HG03469 (cell line): ENCODE data around the gene BICDL1.
"Not testable (repeated sequence)": the region's sequence is repeated elsewhere in the genome, so short reads cannot be mapped to it uniquely, and the experiment has no call there.

Source experiments
- ATAC-seq: cut with Tn5 transposase; IDR thresholded peaks from one replicate; pipeline ENCODE4 v1.9.1; 2021; ENCODE audit warnings: mild to moderate bottlenecking, moderate library complexity, moderate number of reproducible peaks; ENCODE audit not compliant: unreplicated experiment

Gene BICDL1, protein sequence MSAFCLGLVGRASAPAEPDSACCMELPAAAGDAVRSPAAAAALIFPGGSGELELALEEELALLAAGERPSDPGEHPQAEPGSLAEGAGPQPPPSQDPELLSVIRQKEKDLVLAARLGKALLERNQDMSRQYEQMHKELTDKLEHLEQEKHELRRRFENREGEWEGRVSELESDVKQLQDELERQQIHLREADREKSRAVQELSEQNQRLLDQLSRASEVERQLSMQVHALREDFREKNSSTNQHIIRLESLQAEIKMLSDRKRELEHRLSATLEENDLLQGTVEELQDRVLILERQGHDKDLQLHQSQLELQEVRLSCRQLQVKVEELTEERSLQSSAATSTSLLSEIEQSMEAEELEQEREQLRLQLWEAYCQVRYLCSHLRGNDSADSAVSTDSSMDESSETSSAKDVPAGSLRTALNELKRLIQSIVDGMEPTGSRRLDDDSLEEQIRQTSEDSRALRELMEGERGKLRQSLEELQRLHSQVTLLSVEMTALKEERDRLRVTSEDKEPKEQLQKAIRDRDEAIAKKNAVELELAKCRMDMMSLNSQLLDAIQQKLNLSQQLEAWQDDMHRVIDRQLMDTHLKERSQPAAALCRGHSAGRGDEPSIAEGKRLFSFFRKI

DNA sequence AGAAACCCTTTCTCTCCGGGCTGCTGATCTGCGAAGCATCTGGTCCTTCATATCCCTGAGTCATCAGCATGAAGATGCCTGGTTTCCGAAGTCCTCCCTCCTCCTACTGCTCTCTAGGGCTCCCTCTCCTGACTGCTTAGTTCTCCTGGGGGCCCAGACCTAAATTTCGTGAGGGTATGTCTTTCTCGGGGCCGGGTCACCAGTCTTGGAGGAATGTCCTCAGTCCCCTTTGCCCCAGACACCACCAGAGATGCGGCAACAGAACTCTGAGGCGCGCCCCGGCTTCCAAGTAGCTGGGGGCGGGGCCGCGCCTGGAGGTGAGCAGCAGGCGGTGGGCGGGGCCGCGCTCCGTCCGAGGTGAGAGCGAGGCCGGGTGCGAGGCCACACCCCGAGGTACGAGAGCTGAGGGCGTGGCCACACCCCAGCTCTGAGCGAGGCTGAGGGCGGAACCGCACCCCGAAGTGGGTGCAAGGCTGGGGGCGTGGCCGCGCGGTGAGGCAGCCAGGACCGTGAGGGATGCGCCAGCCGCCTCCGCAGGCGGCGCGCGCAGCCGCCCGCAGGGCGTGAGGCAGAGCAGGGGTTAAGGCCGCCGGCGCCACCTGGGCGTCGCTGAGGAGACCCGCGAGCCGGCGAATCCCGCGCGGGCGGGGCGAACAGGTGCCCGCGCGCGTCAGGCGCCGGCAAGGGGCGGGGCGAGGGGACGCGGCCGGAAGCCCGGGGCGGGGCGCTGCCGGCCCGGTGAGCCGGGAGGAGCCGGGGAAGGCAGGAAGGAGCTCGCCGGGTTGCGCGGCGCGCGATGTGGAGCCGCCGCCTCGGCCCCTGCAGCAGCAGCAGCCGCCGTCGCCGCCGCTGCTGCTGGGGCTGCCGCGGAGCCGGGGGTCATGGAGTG lies at the start of gene BICDL1:
Gene BICDL1, plus strand, starts transcription at position 765 of the 889 bp plus-strand sequence. CDS start 633 bp downstream, outside the sequence.
- peak; percentile 84 for ATAC-seq

DNA sequence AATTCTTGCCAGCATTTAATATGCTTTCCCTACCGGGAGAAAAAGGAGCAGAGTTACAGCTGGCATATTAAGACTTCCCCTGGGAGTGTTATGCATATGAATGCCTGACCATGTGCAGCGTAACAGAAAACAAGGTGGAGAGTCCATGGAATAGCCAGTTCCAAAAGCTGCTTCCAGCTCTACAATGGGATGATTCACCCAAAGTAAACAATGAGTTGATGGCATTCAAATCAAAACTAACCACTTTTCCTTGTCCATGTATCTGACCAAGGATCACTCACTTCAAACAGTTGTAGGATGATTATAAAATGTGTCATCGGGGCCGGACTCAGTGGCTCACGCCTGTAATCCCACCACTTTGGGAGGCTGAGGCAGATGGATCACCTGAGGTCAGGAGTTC lies 48.1 kb upstream of the BICDL1 start:
- ATAC-seq = no peak

DNA sequence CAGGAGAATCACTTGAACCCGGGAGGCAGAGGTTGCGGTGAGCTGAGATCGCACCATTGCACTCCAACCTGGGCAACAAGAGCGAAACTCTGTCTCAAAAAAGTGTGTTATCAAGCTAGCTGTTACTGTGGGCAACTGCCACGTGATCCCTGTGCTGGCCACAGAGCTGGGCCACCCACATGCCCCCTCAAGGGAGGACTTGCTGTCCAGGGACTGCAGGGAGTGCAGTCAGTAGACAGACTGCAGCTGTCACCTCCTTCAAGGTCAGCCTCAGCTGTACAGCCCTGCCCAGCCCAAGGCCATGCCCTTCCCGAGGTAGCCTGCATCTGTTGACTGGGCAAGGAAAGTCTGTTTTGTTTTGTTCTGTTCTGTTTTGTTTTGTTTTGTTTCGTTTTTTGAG lies 46.6 kb upstream of the BICDL1 start:
- no peak for ATAC-seq

DNA sequence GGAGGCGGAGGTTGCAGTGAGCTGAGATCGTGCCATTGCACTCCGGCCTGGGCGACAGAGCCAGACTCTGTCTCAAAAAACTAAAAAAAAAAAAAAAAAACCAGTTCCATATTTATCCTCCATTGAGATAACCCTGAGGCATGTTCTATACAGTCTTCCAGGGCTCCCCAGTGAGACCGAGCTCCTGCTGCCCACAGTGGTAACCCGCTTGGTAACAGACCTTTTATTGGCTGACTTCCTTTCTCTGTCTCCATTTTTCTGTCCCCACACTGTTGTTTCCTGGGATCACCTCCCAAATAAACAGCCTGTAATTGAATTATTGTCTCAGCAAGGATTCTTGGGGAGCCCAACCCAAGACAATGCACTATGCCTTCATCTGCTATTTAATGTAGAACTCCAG lies 42.8 kb upstream of the BICDL1 start:
- ATAC-seq = no peak

DNA sequence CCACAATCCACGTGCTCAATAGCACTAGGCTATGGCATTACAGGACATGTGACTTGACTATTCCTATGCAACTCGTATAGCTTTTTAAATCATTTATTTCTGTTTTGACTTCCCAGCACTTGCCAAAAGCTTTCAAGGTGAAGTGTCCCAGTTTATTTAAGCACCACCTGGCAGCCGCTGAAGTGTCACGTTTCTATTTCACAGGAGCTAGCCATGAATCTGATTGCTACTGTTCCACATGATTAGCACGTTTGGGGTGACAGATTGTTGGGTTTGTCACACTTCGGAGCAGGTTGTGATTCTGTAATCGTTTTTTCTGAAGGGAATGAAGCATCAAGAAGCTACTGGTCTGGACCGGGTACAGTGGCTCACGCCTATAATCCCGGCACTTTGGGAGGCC lies 39.9 kb upstream of the BICDL1 start:
- ATAC-seq = no peak

DNA sequence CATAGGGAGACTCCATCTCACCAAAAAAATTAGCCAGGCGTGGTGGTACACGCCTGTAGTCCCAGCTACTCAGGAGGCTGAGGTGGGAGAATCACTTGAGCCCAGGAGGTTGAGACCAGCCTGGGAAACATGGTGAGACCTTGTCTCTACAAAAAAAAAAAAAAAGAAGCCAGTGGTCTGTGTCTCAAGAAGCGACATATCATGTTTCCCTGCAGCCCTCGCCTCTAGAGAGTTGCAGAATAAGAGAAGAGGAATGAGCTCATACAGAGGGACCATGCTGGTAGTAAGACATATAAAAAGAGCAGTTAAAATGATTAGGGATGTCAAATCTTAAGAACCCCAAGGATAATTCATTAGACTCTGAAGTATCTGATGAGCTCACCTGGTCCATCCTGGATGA lies 39.4 kb upstream of the BICDL1 start:
- ATAC-seq = no peak

DNA sequence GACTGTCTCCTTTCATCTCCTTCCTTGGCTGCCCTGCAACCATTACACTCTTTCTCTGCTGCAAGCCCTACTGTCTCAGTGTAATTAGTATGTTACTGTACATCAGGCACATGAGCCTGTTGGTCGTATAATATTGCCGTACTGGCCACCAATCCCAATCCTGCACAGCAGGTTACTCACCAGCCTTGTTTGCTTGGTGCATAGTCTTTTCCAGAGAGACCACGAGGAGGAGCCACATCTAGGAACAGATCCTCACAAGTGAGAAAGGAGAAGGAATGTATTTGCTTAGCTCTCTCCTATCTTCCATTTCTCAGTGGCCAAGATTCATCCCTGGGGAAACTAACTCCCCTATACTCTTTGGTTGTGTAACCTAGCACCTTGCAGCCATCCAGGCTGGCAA lies 33.0 kb upstream of the BICDL1 start:
- no peak for ATAC-seq

DNA sequence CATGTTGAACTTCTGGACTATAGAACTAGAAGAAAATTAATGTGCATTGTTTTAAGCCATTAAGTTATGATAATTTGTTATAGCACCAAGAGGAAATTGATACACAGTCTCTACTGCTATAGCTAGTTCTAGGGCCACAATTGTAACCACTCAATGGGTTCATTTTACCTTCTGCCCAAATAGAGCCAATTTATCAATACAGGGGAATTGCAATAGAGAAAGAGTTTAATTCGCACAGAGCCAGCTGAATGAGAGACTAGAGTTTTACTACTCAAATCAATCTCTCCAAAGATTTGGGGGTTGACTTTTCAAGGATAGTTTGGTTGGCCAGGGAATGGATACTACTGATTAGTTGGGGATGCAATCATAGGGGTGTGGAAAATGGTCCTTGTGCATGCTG lies 31.9 kb upstream of the BICDL1 start:
- ATAC-seq = no peak

DNA sequence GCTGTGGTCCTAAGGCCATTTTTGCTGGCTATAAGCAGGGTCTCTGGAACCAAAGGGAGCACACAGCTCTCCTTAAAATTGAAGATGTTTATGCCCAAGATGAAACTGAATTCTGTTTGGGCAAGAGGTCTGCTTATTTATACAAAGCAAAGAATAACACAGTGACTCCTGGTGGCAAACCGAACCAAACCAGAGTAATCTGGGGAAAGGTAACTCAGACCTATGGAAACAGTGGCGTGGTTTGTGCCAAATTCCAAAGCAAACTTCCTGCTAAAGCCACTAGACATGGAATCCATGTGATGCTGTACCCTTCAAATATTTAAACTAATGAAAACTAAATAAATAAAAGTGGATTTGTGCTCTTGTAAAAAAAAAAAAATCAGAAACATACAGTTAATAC lies 29.6 kb upstream of the BICDL1 start:
- ATAC-seq = no peak

DNA sequence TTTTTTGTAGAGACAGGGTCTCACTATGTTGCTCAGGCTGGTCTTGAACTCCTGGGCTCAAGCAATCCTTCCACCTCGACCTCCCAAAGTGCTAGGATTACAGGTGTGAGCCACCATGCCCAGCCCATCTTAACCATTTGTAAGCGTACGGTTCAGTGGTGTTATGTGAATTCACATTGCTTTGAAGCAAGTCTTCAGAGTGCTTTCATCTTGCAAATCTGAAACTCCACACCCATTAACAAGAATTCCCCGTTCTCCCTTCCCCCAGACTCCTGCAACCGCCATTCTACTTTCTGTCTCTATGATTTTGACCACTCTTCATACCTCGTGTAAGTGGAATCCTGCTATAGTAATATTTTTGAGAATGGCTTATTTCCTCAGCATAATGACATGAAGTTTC lies 24.9 kb upstream of the BICDL1 start:
- ATAC-seq = no peak

DNA sequence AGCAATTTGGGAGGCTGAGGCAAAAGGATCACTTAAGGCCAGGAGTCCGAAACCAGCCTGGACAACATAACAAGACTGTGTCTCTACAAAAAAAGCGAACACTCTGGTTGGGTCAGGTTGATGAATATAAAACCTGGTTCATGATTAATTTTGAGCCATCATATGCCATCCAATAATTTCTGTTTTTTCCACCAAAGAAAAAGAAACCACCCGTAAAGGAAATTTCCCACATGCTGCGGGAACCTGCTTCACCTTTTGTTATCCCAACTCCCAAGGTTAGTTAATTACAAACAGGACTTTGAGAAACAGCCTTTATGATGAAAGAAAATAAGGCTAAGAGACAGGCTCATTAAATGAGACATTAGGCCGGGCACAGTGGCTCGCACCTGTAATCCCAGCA lies 24.1 kb upstream of the BICDL1 start:
- no peak for ATAC-seq

DNA sequence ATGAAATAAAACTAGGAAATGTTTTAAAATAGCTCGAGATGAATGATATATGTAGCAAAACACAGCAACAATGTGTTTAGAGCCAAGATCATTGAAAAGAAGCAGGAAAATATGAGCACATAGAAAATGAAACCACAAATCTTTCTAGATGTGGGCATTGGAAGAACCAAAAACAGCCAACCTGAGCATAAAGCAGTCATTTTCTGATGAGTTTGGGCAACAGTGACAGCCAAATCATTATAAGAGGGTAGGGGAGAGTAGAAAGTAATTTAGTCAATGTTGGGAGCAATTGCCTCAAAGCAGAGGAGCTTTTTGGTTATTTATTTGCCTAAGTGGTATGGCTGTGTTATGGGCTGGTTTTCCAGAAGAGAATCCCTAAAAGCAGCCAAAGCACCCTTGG lies 8.8 kb upstream of the BICDL1 start:
- no peak for ATAC-seq

DNA sequence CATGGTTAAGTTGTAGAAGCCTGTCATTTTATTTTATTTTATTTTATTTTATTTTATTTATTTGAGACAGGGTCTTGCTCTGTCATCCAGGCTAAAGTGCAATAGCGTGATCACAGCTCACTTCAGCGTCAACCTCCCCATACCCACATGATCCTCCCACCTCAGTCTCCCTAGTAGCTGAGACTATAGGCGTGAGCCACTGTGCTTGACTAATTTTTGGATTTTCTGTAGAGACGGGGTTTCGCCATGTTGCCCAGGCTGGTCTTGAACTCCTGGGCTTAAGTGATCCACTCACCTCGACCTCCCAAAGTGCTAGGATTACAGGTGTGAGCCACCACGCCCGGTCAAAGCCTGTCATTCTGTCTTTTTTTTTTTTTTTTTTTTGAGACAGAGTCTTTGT lies 8.3 kb upstream of the BICDL1 start:
- ATAC-seq = not testable (repeated sequence)

DNA sequence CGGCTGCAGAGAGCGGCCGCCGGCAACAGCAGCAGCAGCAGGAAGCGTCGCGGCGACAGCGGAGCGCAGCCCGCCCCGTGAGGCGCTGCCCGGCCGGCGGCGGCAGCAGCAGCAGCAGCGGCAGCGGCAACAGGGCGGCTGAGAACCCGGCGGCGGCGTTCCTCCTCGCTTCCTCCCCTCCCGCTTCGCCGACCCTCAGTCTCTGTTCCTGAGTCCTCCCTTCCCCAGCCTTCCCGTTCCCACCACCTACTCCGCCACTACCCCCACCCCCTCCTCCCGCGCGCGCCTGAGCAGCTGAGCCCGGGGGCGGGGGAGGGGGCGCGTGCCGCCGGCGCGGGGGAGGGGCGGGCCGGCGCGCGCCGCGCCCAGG lies 310 bp downstream of the BICDL1 start:
- no peak for ATAC-seq

DNA sequence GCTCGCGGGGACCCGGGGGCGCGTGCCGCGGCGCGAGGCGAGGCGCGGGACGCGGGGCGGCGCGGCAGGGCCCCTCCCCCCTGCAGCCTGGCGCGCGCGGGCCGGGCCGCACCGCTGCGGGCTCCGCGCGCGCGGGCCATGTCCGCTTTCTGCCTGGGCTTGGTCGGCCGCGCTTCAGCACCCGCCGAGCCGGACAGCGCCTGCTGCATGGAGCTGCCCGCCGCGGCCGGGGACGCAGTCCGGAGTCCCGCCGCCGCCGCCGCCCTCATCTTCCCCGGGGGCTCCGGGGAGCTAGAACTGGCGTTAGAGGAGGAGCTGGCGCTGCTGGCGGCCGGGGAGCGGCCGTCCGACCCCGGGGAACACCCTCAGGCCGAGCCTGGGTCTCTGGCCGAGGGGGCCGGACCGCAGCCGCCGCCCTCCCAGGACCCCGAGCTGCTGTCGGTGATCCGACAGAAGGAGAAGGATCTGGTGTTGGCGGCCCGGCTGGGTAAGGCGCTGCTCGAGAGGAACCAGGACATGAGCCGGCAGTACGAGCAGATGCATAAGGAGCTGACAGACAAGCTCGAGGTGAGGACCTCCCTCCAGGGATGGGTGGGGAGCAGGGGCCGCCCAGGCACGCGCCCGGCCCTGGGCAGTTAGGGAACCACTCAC lies 820 bp downstream of the BICDL1 start:
- no peak for ATAC-seq

DNA sequence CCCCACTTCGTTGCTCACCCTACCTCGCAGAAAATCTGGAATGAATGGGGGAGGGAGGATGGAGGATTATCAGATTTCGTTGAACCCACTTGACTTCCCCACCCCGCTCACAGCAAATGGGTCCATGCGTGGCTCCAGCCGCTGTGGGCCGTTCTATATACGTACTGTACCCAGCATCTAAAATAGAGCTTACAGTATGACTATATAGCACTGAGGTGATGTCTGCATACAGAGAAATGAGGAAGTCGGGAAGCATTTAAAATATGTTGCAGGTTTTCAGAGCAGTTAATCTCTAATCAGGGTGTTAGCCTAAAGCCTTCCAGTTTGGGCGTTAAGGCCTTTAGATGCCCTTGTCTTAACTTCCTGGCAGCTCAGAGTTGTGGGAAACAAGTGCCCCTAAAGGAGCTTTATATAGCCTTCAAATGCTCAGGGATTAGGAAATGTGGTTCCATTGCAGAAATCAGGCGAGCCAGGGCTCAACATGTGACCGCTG lies 1.4 kb downstream of the BICDL1 start:
- no peak for ATAC-seq

DNA sequence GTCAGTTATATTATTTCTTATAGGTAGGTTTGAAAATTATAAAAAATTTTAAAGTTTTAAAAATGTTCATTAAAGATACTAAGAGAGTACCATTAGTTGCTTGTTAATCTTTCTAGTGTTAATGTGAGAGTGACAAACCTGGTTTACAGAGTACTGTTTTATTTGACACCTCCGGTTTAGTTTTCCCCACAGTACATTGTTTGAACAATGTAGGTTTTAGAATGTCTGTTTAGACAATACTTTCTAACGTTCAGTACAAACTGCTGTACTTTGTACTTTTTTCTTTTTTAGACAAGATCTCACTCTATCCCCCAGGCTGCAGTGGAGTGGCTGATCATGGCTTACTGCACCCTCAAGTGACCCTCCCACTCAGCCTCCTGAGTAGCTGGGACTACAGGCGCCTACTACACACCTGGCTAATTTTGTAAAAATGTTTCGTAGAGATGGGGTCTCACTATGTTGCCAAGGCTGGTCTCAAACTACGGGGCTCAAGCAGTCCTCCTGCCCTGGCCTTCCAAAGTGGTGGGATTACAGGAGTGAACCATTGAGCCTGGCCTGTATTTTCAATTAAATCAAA lies 3.2 kb downstream of the BICDL1 start:
- ATAC-seq = no peak

DNA sequence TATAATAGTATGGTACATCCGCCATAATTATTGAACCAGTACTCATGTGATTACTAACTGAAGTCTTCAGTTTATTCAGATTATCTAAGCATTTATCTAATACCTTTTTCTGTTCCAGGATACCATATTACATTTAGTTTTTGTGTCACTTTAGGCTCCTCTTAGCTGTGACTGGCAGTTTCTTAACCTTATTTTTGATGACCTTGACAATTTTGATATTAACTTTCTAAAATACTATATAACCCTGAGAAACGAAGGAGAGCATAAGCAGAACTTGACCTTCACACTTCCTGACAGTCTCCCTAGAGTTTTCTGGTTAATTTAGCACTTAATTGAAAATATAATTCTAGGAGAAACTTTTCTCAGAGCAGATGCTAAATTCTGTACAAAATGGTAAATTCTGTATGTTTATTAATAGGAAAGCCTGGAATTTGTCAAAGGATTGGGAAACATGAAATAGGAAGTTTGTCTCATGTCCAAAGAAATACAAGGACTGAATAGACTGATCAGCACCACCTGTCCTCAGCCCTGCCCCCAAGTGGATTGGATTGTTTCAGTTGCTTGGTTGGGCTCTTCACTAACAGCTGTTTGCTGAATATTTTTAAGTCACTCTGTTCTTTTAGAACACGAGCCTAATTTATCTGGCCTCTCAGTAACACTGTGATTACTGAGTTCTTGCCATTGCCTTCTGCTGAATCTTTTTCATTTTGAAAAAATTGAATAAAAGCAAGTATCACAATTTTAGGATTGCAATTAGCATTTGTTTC lies 6.0 kb downstream of the BICDL1 start:
- ATAC-seq = no peak

DNA sequence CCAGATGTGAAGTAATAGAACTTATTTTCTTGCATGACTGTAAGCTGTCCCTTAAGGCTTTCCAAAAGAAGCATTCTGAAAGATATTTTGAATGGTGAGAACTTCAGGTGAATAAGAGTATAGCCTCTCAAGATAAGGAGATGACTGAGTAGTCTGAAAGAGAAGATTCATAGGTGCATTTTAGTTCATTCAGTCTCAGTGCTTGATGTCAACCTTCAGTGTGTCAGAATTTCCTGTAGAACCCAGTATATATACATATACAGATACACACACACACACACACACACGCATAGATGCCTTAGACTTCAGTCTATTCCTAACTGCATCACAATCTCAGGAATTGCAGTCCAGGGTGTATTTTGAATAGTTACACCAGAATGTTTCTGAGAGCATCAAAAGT lies 7.4 kb downstream of the BICDL1 start:
- ATAC-seq = no peak
